B cell (primary cell): Measurements from ENCODE around the gene HOXB8. TPM values are rescaled to one million over a fixed set of nuclear protein-coding genes. Genes with fewer than 3 reads are reported as not detected.
A peak's percentile ranks its signal among the peaks of the same experiment; 100 is the strongest.

Experiments
- ATAC-seq: fragments of 200-7000 bp; cut with Tn5 transposase; one replicate; pipeline ENCODE4 v1.10.0; 2021; ENCODE audit warnings: low read depth, mild to moderate bottlenecking, moderate number of reproducible peaks, moderate library complexity
- CTCF ChIA-PET: fragments of 350-600 bp; sonication (Branson Sonifier 250); formaldehyde crosslinking; loops from one replicate; lab custom pipeline; 2021; ENCODE audit warnings: antibody characterized with exemption, inconsistent platforms; lab: Charles Lee
- POLR2A ChIA-PET: fragments of 350-600 bp; sonication (Branson Sonifier 250); formaldehyde crosslinking; loops from one replicate; lab custom pipeline; 2021; ENCODE audit warnings: antibody characterized with exemption; lab: Charles Lee
- DNase-seq: peaks from one replicate; pipeline ENCODE4 v3.0.0; 2013
- H2AFZ ChIP-seq: 2 replicates; pipeline ENCODE4 v1.6.1; 2012; ENCODE audit warnings: mild to moderate bottlenecking, low read depth, low read length; ENCODE audit not compliant: insufficient read depth, poor library complexity, severe bottlenecking
- H3K27ac ChIP-seq, 2 donors: 1 replicate in 1 of 2; 2 replicates in 1 of 2; pipeline ENCODE4 v1.5.1; 2012 to 2013; ENCODE audit warnings: low read length in 2 of 2, mild to moderate bottlenecking in 2 of 2, moderate library complexity in 1 of 2
- H3K27me3 ChIP-seq, 4 experiments: fragments of 200-600 bp in 1 of 4; sonication (generic) in 1 of 4; replicated peaks in 1 of 4; 1 replicate in 2 of 4; 2 replicates in 2 of 4; pipeline versions ENCODE4 v1.6.1 to v1.7.0; 2013 to 2016; ENCODE audit warnings: low read length in 3 of 4, mild to moderate bottlenecking in 2 of 4, mixed read lengths in 1 of 4, moderate library complexity in 1 of 4; ENCODE audit not compliant: insufficient read depth in 4 of 4, control insufficient read depth in 3 of 4; ENCODE audit errors: control extremely low read depth in 1 of 4
- H3K36me3 ChIP-seq, 2 experiments: replicated peaks in 1 of 2; 1 replicate in 1 of 2; 2 replicates in 1 of 2; pipeline versions ENCODE4 v1.6.1 to v1.7.1; 2013; ENCODE audit warnings: low read length in 1 of 2; ENCODE audit not compliant: insufficient read depth in 2 of 2, control insufficient read depth in 1 of 2; ENCODE audit errors: control extremely low read depth in 1 of 2, extremely low read depth in 1 of 2
- H3K4me1 ChIP-seq, 2 donors: fragments of 200-600 bp in 1 of 2; sonication (generic) in 1 of 2; 1 replicate in 1 of 2; 2 replicates in 1 of 2; pipeline versions ENCODE4 v1.5.1 to v1.6.1; 2013 to 2017; ENCODE audit warnings: low read length in 2 of 2; ENCODE audit not compliant: control insufficient read depth in 2 of 2, insufficient read depth in 2 of 2
- H3K4me2 ChIP-seq: replicated peaks from 2 replicates; pipeline ENCODE3; 2012; ENCODE audit warnings: mild to moderate bottlenecking, low read depth, low read length; ENCODE audit not compliant: poor library complexity, severe bottlenecking
- H3K4me3 ChIP-seq, 5 experiments: fragments of 200-600 bp in 1 of 5; sonication (generic) in 1 of 5; 1 replicate in 3 of 5; 2 replicates in 2 of 5; pipeline versions ENCODE4 v1.5.1 to v1.7.0; 2011 to 2016; ENCODE audit warnings: low read length in 4 of 5, mild to moderate bottlenecking in 4 of 5, low read depth in 2 of 5, control low read depth in 1 of 5, moderate library complexity in 1 of 5; ENCODE audit not compliant: insufficient read depth in 1 of 5; ENCODE audit errors: control extremely low read depth in 1 of 5, extremely low read depth in 1 of 5
- H3K79me2 ChIP-seq: fragments of 200-600 bp; sonication (generic); one replicate; pipeline ENCODE4 v1.6.0; 2016; ENCODE audit warnings: low read length; ENCODE audit not compliant: control insufficient read depth, insufficient read depth
- H3K9ac ChIP-seq: fragments of 200-600 bp; sonication (generic); 2 replicates; pipeline ENCODE4 v1.6.1; 2017; ENCODE audit warnings: mild to moderate bottlenecking, low read length, moderate library complexity
- H3K9me3 ChIP-seq, 3 donors: one replicate each; pipeline versions ENCODE4 v1.6.1 to v1.7.1; 2013; ENCODE audit warnings: low read length in 2 of 3; ENCODE audit not compliant: control insufficient read depth in 2 of 3, insufficient read depth in 1 of 3; ENCODE audit errors: control extremely low read depth in 1 of 3
- H4K20me1 ChIP-seq: 2 replicates; pipeline ENCODE4 v1.6.0; 2012; ENCODE audit warnings: mild to moderate bottlenecking, low read length; ENCODE audit not compliant: insufficient read depth, control insufficient read depth, poor library complexity, severe bottlenecking
- H3K27ac Mint-ChIP-seq: one replicate; pipeline ENCODE4 v1.8.0; 2021; ENCODE audit warnings: mixed read lengths
- H3K27me3 Mint-ChIP-seq: one replicate; pipeline ENCODE4 v1.8.0; 2021; ENCODE audit warnings: mixed read lengths
- H3K4me1 Mint-ChIP-seq: one replicate; pipeline ENCODE4 v1.8.0; 2021; ENCODE audit warnings: mixed read lengths
- H3K4me3 Mint-ChIP-seq: one replicate; pipeline ENCODE4 v1.8.0; 2021; ENCODE audit warnings: mixed read lengths
- H3K9me3 Mint-ChIP-seq: one replicate; pipeline ENCODE4 v1.8.0; 2022; ENCODE audit warnings: mixed read lengths; ENCODE audit not compliant: insufficient read depth
- CTCF ChIP-seq: fragments of 200-600 bp; IDR thresholded peaks from one replicate; pipeline ENCODE4 v1.8.0; 2022; ENCODE audit warnings: antibody characterized with exemption, mild to moderate bottlenecking
- EZH2 ChIP-seq: IDR thresholded peaks from 2 replicates; pipeline ENCODE4 v1.6.1; 2012; ENCODE audit warnings: borderline replicate concordance, low read depth, mild to moderate bottlenecking, moderate library complexity, low read length; ENCODE audit not compliant: insufficient read depth, poor library complexity, severe bottlenecking
- WGBS: methylation state at CpG from one replicate; pipeline ENCODE4 v1.1.5; 2013; ENCODE audit warnings: missing lambda C conversion rate; ENCODE audit not compliant: insufficient coverage; 5-methylcytosine and 5-hydroxymethylcytosine counted together
- intact Hi-C: fragments of 100-400 bp; cut with micrococcal nuclease; formaldehyde crosslinking; loops from one replicate; pipeline ENCODE4 v1.10.0; 2022
- polyA plus RNA-seq: library from polyadenylated mRNA; depleted of rRNA; stranded (reverse); fragments of >200 nt; gene quantifications from 2 replicates; pipeline ENCODE4 v1.2.3, GENCODE V29; 2012
- total RNA-seq, 2 donors: library from RNA; stranded (reverse); fragments of 120-200 nt in 1 of 2; gene quantifications; 1 replicate in 1 of 2; 2 replicates in 1 of 2; pipeline versions ENCODE4 v1.2.3 to v1.2.4, GENCODE V29; 2013 to 2022

HOXB8 gene
- total and polyA plus RNA-seq, 2 donors (not counting 1 experiment from before 2014, with no cell fraction given): not detected

- Mint-ChIP-seq H3K9me3 (no peaks in the 10 kb centered on the region), H3K27ac (peak overlapping the region; percentile 16), H3K27me3 (peaks cover 90% of the 10 kb centered on the region), H3K4me1 (peaks cover 44% of the 10 kb centered on the region), H3K4me3 (peak overlapping the region; percentile 83)
- H4K20me1 ChIP-seq: peaks cover 8% of the 10 kb centered on the region
- H3K27ac ChIP-seq: no peak overlapping the region
- DNase-seq (peak; percentile 61), ATAC-seq (no peak)
- intact Hi-C loops: loop anchor here (2.0 kb wide), 2 partner anchors 14 to 256 kb away; partner anchors contain the start of gene HOXB4
- peak overlapping the region; percentile 50 for H2AFZ ChIP-seq
- peaks cover 0 to 99% (median 81%) of the 10 kb centered on the region in 4 experiments for H3K27me3 ChIP-seq
- H3K9me3 ChIP-seq: peaks cover 0 to 21% (median 0%) of the 10 kb centered on the region in 3 donors
- H3K79me2 ChIP-seq: no peaks in the 10 kb centered on the region
- H3K4me1 ChIP-seq: peaks cover 52 to 60% of the 10 kb centered on the region in 2 donors
- peak overlapping the region; percentile 80 for H3K4me2 ChIP-seq
- 4% methylated on average over 13 of the region's 14 CpGs for WGBS
- no peaks in the 10 kb centered on the region for H3K36me3 ChIP-seq
- ChIA-PET POLR2A (interaction anchor here (0.5 to 1.6 kb wide), 4 partner anchors 20 to 274 kb away, joined by 3 to 4 read pairs (median 4); no protein-coding TSS in a partner anchor), CTCF (interaction anchor here (0.7 to 5.6 kb wide), 23 partner anchors 14 to 567 kb away, joined by 3 to 68 read pairs (median 4); partner anchors contain the start of gene PRAC2)
- peak overlapping the region in 2 of 5 experiments; percentile 21 to 44 for H3K4me3 ChIP-seq
- peak overlapping the region; percentile 50 for H3K9ac ChIP-seq
- no peak for TF ChIP-seq CTCF
- peak; percentile 62 for TF ChIP-seq EZH2
Observed at GRCh38 chr17:48592577-48592976, 22.5 kb downstream of the HOXB8 start.

- peak overlapping the region; percentile 80 for H3K4me2 ChIP-seq
- H3K27me3 ChIP-seq: peaks cover 0 to 99% (median 83%) of the 10 kb centered on the region in 4 experiments
- 21% methylated on average over 24 of the region's 33 CpGs for WGBS
- no peak for ATAC-seq
- no peak overlapping the region for H3K9ac ChIP-seq
- Mint-ChIP-seq H3K27me3 (peaks cover 90% of the 10 kb centered on the region), H3K4me1 (peaks cover 40% of the 10 kb centered on the region), H3K27ac (no peak overlapping the region), H3K9me3 (no peaks in the 10 kb centered on the region), H3K4me3 (no peak overlapping the region)
- no peak overlapping the region for H2AFZ ChIP-seq
- H4K20me1 ChIP-seq: peaks cover 5% of the 10 kb centered on the region
- H3K79me2 ChIP-seq: no peaks in the 10 kb centered on the region
- no peak for DNase-seq
- H3K4me1 ChIP-seq: peaks cover 47 to 56% of the 10 kb centered on the region in 2 donors
- ChIA-PET POLR2A (interaction anchor here (0.5 to 1.6 kb wide), 2 partner anchors 21 to 167 kb away, joined by 3 to 4 read pairs; no protein-coding TSS in a partner anchor), CTCF (interaction anchor here (0.9 to 5.6 kb wide), 13 partner anchors 15 to 330 kb away, joined by 3 to 68 read pairs (median 7); partner anchors contain the start of gene PRAC2)
- intact Hi-C loops: loop anchor here (2.0 kb wide), 2 partner anchors 13 to 255 kb away; partner anchors contain the start of gene HOXB4
- peaks cover 0 to 18% (median 0%) of the 10 kb centered on the region in 3 donors for H3K9me3 ChIP-seq
- no peak overlapping the region for H3K4me3 ChIP-seq
- no peak for TF ChIP-seq CTCF
- TF ChIP-seq EZH2: no peak
- no peaks in the 10 kb centered on the region for H3K36me3 ChIP-seq
- no peak overlapping the region for H3K27ac ChIP-seq
Observed at GRCh38 chr17:48592057-48592514, 23.0 kb downstream of the HOXB8 start.
